Mammary epithelial cell (primary cell): ENCODE measurements around the gene TIMMDC1.

ENCODE experiments used
- CTCF ChIP-seq, 2 donors: IDR thresholded peaks in 1 of 2; conservative IDR thresholded peaks in 1 of 2; 2 replicates each; pipeline ENCODE4 v1.5.1; 2011 to 2012; ENCODE audit warnings: inconsistent platforms in 2 of 2, low read length in 2 of 2, mild to moderate bottlenecking in 2 of 2, control low read depth in 1 of 2, low read depth in 1 of 2; ENCODE audit not compliant: insufficient read depth in 1 of 2; ENCODE audit errors: extremely low read depth in 1 of 2
- EZH2 ChIP-seq: IDR thresholded peaks from 2 replicates; pipeline ENCODE4 v1.6.1; 2012; ENCODE audit warnings: low read length, inconsistent platforms, borderline replicate concordance

- TF ChIP-seq CTCF (conservative IDR thresholded peaks at IDR 0.05 in 1 of 2, IDR thresholded peaks at IDR 0.05 in 1 of 2; ENCODE audit: extremely low read depth in 1 of 2, insufficient read depth in 1 of 2, low read depth in 1 of 2, low read length in 2 of 2) (no peak), EZH2 (no peak)
Observed at GRCh38 chr3:119548341-119548740, 50.0 kb downstream of the TIMMDC1 start.
